ENCODE data around the gene OFD1. TPM values are rescaled to one million over a fixed set of nuclear protein-coding genes. Genes with fewer than 3 reads are reported as not detected.
"Not testable (repeated sequence)": the region's sequence is repeated elsewhere in the genome, so short reads cannot be mapped to it uniquely, and the experiment has no call there.

The OFD1 gene
- total RNA-seq, 1 donor from 2014 or later: 10.1 TPM

DNA sequence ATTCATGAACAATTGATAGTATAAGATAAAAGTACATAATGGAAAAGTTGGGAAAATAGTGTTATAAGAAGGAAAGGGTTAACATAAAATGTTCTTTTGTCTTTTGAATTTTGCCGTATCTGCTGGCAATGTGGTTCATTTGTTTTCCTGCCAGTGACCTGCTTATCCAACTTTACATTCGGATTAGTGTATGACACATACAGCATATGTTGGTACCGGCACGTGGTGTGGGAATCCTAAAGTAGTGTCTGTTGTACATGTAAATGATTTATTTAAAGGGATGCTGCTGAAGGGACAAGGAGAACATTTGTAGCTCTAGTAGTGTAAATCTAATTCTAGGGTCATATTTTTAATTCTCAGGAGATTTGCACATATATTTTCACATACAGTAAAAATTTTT is 34.2 kb upstream of the OFD1 start:
- no peak for DNase-seq (ENCODE audit: low spot score)
- no peak for ATAC-seq

DNA sequence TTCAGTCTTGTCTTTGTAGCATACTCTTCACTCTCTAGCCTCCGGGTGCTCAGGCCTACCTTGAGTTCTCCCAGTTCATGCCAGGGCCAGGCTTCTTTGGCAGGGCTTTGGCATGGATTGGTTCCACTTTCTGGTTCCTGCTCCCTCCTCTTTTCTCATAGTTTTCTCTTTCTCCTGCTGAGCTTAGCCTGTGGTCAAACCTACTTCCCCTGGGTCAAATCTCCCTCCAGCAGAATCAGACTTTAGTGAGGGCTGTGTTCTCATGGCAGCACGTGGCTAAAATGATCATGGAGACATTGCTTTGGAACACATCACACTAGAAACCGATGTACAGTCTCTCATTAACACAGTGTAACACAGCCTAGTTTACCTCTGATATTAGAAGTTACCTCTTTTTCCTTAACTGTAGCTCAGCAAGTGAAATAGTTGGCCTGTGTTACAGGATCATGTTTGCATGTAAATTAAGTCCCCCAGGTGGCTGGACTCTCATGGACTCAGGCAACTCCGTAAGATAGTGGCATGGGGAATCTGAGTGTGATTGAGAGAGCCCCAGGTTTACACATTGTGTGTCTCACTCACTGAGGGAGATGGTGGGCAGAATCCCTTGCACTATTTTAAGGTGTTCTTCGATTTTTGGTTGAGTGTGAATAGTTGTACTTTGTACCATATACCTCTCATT is 32.3 kb upstream of the OFD1 start:
- ATAC-seq (no peak), DNase-seq (ENCODE audit: low spot score) (no peak)

DNA sequence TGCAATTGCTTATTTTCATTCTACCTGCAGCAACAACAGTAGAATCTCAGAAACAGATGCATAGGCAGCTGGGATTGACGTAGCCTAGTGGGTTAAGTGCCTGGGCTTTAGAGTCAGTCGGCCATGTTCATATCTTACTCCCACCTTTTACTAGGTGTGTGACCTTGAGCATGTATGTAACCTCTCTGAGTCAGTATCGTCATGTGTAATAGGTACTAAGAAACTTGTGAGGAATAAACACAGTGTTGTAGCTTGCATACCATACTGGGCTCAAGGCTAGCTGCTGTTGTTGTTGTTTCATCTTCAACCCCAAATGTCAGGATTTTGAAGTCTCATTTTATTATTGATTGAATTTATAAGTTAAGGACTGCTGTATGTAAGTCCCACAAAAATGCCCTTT is 31.4 kb upstream of the OFD1 start:
- DNase-seq (ENCODE audit: low spot score): no peak
- no peak for ATAC-seq

GRCh38 chrX:13703589-13703988 is 31.0 kb upstream of the OFD1 start:
- ATAC-seq (no peak), DNase-seq (ENCODE audit: low spot score) (no peak)

- DNase-seq (ENCODE audit: low spot score) (no peak), ATAC-seq (no peak)
Measured at GRCh38 chrX:13711141-13711540, 23.4 kb upstream of the OFD1 start.

DNA sequence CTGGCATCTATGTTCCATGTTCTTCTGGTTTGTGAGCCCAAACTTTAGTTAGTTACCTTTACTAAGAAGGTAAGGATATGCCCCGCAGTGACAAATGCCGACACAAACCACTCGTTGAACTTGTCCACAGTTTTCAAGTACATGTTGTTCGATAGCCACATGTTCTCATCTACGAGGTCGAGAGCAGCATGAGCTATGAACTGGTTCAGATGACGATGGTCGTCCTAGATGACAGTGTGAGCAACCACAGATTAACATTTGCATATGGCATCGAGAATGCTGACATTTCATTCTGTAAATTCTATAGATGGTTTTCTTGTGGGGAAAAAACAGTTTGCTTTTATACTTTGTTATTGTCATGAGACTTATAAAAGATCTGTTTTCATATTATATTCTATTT is 18.1 kb upstream of the OFD1 start:
- no peak for DNase-seq (ENCODE audit: low spot score)
- no peak for ATAC-seq

- DNase-seq (ENCODE audit: low spot score): no peak
- no peak for ATAC-seq
Measured at GRCh38 chrX:13716905-13717304, 17.6 kb upstream of the OFD1 start.

- ATAC-seq (no peak), DNase-seq (ENCODE audit: low spot score) (no peak)
Measured at GRCh38 chrX:13717700-13718472, 16.7 kb upstream of the OFD1 start.

DNA sequence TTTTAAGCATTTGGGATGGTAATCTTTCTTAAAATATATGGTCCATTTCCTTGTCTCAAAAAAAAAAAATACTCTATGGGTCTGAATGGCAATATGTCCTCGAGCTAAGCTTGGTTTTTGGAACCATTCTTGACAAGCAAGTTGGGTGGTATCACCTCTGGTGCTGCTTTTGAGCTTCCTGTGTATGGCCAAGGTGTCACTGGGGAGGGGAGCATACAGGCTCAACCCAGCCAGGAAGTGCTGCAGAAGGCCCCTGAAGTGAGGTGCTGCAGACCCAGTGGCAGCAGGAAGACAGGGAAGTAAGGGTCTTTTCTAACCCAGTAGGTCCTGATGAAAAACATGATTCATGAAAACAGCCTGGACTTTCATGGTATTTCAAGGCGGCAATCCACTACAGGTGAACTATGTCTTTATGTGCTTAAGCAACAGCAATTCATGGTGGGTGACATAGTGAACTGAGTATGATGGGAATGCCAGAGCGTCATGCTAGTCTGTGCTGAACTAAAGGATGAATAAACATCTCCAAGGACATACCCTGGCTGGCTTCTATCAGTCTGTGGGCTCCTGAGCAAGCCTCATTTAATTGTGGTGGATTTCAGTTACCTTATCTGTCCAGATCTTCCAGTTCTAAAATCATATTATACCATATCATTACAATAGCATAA is 15.2 kb upstream of the OFD1 start:
- no peak for ATAC-seq

GRCh38 chrX:13721371-13721770 is 13.2 kb upstream of the OFD1 start:
- no peak for ATAC-seq
- DNase-seq (ENCODE audit: low spot score): no peak

More for the DNA sequence above, 15.2 kb upstream of the OFD1 start:
- DNase-seq (ENCODE audit: low spot score): no peak

DNA sequence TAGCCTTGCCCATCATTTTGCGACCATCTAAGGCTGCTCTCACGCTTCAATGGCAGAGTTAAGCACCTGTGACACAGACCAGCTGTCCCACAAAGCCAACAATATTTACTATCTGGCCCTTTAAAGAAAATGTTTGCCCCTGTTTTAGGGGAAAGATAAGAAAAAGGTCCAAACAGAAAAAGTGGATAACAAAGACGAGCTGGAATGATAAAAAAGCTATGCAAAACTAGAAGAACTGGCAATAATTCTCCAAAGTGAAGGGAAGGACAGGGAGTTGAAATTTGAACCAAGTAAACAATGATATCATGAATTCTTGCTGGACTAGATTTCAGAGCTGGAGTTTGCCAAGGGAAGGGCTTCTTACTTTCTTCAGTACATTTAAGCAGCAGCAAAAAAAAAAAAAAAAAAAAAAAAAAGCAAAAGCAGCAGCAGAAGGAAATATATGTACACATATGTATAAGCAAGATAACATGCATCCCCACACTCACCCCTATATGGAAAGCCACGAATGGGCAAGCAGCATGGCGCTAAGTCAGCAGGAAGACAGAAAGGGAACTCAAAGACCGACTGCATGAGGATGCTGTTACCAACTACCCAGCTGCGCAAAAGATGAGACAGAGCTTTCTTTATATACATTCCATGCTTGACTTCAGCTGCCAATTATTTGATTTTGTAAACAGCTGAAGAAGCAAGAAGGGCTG is 12.6 kb upstream of the OFD1 start:
- DNase-seq (ENCODE audit: low spot score) (no peak), ATAC-seq (peak; percentile 37)

DNA sequence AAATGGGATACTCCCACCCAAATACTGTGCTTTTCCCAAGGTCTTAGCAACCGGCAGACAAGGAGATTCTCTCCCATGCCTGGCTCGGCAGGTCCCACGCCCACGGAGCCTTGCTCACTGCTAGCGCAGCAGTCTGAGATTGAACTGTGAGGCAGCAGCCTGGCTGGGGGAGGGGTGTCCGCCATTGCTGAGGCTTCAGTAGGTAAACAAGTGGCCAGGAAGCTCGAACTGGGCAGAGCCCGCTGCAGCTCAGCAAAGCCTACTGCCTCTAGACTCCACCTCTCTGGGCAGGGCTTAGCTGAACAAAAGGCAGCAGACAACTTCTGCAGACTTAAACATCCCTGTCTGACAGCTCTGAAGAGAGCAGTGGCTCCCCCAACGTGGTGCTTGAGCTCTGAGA is 9.7 kb upstream of the OFD1 start:
- ATAC-seq; DNase-seq (ENCODE audit: low spot score): not testable (repeated sequence)

DNA sequence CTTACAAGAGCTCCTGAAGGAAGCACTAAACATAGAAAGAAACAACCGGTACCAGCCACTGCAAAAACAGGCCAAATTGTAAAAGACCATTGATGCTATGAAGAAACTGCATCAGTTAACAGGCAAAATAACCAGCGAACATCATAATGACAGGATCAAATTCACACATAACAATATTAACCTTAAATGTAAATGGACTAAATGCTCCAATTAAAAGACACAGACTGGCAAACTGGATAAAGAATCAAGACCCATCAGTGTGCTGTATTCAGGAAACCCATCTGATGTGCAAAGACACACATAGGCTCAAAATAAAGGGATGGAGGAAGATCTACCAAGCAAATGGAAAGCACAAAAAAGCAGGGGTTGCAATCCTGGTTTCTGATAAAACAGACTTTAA is 8.0 kb upstream of the OFD1 start:
- DNase-seq (ENCODE audit: low spot score); ATAC-seq: not testable (repeated sequence)

DNA sequence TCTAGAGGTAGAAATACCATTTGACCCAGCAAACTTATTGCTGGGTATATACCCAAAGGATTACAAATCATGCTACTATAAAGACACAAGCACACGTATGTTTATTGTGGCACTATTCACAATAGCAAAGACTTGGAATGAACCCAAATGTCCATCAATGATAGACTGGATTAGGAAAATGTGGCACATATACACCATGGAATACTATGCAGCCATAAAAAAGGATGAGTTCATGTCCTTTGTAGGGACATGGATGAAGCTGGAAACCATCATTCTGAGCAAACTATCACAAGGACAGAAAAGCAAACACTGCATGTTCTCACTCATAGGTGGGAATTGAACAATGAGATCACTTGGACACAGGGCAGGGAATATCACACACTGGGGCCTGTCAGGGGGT is 4.0 kb upstream of the OFD1 start:
- ATAC-seq; DNase-seq (ENCODE audit: low spot score): not testable (repeated sequence)

- ATAC-seq: no peak
Measured at GRCh38 chrX:13732246-13733067, 2.1 kb upstream of the OFD1 start.

DNA sequence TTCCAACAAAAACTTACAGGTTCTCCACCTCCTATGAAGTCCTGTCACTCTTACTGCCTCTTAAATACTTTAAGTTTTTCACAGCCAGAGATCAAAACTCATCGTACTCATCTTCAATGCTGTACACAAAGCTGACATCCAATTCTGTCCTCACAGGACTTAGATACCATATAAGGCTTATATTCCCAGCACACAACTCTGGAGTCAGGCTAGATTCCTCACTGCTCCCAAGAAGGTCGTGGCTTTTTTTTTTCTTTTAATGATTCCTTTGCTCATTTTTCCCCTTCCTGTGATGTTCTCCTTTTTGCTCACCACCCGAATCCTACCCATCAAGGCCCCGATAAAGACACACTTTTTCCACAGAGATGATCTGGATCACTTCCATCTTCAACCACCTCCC is 1.0 kb upstream of the OFD1 start:
- DNase-seq (ENCODE audit: low spot score) (no peak), ATAC-seq (no peak)

More at GRCh38 chrX:13732246-13733067, 2.1 kb upstream of the OFD1 start:
- DNase-seq (ENCODE audit: low spot score): no peak

DNA sequence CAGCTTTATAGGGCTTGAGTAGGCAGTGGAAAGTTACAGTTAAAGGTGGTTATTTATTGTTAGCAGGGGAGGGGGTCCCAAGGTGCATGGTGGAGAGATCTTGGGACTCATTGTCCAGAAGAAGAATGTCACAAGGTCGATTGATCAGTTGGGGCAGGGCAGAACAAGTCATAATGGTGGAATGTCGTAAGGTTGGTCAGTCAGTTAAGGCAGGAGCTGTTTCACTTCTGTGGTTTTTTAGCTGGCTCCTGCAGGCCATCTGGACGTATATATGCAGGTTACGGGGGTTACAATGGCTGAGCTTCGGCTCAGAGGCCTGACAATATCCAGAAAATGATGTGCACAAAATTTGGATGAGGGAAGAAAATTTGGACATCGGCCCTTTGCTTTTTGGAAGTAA is 7.1 kb downstream of the OFD1 start:
- DNase-seq (ENCODE audit: low spot score) (no peak), ATAC-seq (no peak)

DNA sequence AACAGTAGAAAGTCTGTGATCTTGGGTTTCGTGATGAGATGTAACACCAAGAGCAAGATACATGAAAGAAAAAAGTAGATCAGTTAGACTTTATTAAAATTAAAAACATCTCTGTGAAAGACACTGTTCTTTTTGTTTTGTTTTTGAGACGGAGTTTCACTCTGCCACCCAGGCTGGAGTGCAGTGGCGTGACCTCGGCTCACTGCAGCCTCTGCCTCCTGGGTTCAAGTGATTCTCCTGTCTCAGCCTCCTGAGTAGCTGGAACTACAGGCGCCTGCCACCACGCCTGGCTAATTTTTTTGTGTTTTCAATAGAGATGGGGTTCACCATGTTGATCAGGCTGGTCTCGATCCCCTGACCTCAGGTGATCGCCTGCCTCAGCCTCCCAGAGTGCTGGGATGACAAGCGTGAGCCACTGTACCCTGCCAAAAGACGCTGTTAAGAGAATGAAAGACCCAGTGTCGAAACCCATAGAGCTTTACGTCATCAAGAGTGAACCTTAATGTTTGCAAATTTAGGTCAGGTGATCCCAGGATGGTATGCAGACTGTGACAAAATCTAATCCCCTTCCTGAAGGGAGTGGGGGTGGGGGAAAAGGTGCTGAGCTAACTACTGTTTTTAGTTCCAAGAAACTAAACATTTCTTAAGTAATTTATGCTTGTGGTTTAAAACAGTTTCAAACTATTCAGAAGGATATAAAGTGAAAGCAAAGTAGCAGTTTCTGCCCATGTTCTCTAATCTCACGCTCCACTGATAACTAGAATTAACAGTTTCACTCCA is 8.0 kb downstream of the OFD1 start:
- ATAC-seq: peak; percentile 66
- DNase-seq (ENCODE audit: low spot score): no peak

DNA sequence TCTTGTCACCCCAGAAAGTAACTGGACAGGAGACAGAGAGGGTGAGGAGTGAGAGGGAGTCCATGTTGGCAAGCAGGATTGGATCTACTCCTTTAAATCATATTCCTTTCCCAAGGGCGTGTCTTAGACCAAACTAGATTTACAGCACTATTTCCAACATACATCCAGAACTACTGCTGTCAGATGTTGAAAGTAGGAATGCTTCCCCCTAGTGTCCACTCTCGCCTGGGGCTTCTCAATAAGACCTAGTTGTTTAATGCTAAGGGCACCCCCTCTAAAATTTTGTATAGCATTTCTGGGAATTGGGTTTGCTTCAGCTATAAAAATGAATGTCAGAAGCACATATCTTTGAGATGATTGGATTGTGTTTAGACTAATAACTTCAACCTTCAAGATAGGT is 13.3 kb downstream of the OFD1 start:
- no peak for DNase-seq (ENCODE audit: low spot score)
- ATAC-seq: no peak

- ATAC-seq: no peak
- no peak for DNase-seq (ENCODE audit: low spot score)
Measured at GRCh38 chrX:13748486-13748885, 13.9 kb downstream of the OFD1 start.
